HL-60 (cell line): ENCODE measurements around the gene IL2RG.

Experiments
- POLR2AphosphoS5 ChIP-seq: IDR thresholded peaks from 2 replicates; pipeline ENCODE4 v1.6.1; 2012; ENCODE audit warnings: low read depth
- TF ChIP-seq, protein P1 (sequence below): IDR thresholded peaks from 2 replicates; pipeline ENCODE4 v1.6.1; 2012; ENCODE audit warnings: low read depth; ENCODE audit not compliant: insufficient replicate concordance

DNA sequence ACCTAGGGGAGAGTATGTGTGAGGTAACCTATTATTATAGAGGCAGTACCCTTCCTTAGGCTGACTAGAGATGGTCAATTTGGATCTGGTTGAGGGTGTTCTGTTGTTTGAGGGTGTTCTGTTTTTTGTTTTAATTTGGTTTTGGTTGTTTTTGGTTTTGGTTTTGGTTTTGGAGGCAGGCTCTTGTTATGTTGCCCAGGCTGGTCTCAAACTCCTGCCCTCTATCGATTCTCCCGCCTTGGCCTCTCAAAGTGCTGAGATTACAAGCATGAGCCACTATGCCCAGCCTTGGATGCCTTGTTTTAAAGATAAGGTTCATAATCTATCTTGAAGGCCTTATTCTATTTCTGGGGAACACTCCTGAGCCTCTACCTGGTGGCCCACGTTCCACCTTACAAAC is 5.7 kb downstream of the IL2RG start:
- TF ChIP-seq, protein P1, sequence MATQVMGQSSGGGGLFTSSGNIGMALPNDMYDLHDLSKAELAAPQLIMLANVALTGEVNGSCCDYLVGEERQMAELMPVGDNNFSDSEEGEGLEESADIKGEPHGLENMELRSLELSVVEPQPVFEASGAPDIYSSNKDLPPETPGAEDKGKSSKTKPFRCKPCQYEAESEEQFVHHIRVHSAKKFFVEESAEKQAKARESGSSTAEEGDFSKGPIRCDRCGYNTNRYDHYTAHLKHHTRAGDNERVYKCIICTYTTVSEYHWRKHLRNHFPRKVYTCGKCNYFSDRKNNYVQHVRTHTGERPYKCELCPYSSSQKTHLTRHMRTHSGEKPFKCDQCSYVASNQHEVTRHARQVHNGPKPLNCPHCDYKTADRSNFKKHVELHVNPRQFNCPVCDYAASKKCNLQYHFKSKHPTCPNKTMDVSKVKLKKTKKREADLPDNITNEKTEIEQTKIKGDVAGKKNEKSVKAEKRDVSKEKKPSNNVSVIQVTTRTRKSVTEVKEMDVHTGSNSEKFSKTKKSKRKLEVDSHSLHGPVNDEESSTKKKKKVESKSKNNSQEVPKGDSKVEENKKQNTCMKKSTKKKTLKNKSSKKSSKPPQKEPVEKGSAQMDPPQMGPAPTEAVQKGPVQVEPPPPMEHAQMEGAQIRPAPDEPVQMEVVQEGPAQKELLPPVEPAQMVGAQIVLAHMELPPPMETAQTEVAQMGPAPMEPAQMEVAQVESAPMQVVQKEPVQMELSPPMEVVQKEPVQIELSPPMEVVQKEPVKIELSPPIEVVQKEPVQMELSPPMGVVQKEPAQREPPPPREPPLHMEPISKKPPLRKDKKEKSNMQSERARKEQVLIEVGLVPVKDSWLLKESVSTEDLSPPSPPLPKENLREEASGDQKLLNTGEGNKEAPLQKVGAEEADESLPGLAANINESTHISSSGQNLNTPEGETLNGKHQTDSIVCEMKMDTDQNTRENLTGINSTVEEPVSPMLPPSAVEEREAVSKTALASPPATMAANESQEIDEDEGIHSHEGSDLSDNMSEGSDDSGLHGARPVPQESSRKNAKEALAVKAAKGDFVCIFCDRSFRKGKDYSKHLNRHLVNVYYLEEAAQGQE, result no peak
- TF ChIP-seq POLR2AphosphoS5, result no peak
